NOMO-1 treated with dmso at 0.1 percent for 144 hours (cell line): ENCODE measurements around the gene DNAJB12.
"Not testable (repeated sequence)": the region's sequence is repeated elsewhere in the genome, so short reads cannot be mapped to it uniquely, and the experiment has no call there.

Experiments used
- DNase-seq: peaks from one replicate; lab custom pipeline; 2025; ENCODE audit not compliant: unreplicated experiment; lab: John Stamatoyannopoulos, UW

DNAJB12 gene

DNA sequence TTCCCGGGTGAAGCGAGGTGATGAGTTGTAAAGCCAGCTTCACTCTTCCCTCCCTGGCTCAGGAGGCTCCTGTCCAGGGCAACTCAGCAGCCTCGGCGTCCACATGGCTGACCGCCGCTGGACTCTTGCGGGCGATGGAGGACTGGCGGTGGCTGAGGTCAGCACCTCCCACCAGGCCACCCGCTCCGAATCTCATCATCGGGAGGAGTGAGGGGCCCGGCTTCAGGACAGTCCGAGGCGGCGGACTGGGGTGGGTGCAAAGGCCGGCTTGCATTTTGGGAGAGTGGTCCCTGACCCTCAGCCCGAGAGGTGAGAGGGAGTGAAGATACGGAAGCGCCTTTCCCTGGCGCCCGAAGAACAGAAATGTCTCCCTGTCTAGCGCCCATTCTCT lies 759 bp downstream of the DNAJB12 start:
- no peak for DNase-seq

DNA sequence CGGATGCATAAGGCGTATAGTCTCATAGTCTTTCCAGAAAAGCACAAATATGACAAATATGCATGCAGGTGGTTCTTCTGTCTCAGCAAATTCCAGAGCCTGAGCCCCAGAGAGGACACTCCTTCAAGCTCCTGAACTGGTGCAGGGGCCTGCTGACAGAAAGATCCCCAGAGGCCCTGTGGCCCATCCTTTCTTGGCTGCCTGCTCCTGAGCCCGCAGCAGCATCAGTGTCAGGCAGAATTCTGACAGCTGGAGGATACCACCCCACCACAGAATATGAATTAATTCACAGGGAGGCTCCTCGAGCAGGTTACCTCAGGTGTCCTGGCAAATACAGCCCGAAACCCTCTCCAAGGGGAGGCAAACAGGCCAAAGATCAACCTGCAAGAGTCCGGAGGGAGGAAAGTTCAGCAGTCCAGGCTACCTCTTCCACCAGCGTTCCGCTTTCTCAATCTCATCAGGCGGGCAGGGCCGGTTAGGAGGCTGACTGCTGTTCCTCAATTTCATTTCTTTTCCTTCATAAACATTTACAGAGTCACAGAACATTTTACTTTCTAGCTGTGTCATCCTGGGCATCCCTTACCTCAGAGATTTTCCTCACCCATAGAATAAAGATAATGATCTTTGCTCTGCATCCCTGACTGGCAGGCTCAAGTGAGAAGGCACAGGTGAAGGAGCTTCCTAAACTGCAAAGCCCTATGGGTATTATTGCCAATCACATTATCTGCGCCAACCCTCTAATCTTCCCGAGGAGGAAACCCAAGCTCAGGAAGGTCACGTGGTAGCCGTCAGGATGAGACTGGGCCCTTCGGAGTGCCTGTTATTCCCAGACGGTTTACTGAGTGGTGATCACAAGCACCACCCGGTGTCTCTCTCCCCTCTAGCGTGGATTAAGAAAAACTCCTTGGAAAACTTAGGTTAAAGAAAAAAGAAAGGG lies 1.4 kb downstream of the DNAJB12 start:
- no peak for DNase-seq

DNA sequence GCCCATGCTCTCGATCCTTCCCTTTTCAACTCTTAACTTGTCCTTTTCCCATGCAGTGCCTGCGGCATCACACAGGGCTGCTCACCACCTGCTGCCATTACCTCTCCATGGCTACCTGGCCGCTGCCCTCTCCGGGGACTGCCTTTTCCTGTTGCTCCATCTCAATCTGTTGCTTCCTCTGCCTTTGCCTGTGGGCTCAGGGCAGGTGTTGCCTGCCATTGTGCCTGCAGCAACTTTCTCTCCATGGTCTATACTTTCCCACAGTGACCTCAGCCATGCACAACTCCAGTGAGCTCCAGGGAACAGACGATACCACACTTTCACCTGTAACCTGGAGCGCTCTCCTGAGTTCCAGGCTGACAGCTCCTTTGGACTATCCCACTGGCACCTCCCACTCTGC lies 3.2 kb downstream of the DNAJB12 start:
- DNase-seq, result no peak

DNA sequence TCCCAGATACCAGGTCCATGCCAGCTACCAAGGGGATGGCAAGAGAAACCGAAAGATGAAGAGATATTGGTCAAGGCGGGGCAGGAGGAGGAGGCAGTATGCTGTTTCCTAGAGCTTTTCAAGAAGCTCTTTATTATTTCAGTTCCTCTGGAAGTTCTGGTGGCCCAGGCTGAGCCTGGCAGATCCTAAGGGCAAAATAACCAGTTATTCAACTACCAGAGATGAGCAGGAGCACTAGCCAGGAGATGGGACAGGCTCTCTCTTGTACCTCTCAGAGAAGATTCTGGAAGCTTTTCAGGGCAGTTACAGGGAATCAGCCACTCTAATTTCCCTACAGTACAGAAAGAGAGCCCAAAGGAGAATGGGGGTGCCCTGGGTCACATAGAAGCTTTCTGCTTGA lies 5.3 kb downstream of the DNAJB12 start:
- no peak for DNase-seq

DNA sequence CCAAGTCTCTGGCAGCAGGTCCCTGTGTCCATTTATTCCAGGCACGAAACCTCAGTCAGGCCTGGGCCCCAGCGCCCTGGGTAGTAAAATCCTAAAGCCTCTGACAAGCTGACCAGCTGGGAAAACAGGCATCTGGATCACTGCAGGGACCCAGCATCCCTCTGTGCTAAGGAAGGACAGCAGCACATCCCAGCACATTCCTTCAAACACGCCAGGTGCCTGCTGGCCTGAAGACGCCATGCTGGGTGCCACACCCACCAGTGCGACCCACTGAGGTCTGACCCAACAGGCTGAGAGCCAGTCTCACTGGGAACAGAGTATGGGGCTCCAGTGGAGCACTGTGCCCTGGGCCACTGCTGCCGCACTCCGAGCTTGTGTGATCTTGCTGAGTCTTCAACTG lies 6.4 kb downstream of the DNAJB12 start:
- DNase-seq, result no peak

DNA sequence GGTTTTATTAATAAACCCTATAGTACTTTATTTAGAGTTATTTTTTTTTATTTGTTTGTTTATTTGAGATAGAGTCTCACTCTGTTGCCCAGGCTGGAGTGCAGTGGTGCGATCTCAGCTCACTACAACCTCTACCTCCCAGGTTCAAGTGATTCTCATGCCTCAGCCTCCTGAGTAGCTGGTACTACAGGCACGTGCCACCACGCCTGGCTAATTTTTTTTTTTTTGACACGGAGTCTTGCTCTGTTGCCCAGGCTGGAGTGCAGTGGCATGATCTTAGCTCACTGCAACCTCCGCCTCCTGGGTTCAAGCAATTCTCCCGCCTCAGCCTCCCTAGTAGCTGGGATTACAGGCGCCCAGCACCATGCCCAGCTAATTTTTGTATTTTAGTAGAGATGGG lies 8.6 kb downstream of the DNAJB12 start:
- not testable (repeated sequence) for DNase-seq

DNA sequence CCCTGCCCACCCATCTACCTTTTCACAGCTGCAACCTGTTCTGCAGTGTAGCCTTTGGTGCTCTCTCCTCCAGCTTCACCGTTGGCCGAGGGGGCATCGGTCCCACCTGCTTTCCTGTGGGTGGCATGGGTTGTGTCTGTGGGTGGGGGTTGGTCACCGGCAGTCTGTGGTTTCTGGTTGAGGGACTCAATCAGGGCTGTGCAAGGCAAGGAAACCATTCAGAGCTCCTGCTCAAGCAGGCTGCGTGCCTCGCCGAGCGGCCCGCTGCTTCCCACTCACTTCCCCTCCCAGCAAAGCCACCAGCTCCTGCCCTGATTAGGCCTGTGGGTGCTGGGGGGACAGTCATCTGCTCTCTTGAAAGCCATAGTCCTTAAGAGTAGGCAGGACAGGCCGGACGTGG lies 9.8 kb downstream of the DNAJB12 start:
- no peak for DNase-seq

DNA sequence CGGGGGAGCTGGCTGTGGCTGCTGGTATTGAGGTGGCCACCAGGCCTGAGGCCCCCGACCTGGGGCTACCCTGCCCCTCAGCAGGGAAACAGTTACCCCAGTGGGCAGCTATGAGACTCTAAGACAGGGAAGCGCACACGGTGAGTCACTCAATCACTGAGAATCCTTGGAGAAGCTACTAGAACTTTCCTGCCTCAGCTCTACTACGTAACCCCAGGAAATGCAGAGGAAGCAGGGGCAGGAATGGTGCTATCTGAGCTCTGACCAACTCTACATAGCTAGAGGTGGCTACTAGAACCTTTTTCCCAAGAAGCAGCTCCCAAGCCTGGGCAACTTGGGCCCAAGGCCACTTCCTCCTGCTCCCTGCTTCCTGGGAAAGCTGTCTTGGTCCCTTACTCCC lies 11.8 kb downstream of the DNAJB12 start:
- DNase-seq, result no peak

DNA sequence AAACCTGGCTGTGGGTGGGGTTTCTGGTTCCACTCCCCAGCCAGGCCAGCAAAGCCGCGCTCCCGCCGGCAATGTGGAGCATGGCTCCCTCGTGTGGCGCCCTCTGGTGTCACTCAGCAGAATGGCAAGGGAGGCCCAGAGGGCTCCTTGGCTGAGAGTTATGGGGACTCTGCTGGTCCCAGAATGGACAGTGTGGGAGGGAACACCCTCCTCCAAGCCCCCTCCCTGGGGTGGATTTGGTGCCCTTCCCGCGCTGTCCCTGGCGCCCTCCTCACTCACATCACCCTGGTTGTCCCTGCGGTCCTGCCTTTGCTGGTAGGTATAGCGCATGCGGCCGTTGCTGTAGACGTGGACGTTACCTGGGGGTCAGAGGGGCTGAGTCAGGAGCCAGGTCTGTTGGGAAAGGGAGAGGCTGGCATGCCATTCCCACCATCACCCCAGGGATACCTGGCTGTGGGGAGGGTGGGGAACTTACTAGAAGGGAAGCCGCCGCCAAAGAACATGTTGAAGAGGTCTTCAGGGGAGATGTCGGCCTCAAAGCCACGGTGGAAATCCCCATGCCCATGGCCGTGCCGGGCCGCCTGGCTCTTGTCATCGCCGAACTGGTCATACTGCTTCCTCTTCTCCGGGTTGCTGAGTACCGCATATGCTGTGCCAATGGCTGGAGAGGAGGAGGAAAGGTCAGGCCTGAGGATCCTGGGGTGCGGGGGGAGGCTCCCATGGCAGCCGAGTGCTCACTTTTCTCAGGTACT lies 14.0 kb downstream of the DNAJB12 start:
- DNase-seq, result no peak

DNA sequence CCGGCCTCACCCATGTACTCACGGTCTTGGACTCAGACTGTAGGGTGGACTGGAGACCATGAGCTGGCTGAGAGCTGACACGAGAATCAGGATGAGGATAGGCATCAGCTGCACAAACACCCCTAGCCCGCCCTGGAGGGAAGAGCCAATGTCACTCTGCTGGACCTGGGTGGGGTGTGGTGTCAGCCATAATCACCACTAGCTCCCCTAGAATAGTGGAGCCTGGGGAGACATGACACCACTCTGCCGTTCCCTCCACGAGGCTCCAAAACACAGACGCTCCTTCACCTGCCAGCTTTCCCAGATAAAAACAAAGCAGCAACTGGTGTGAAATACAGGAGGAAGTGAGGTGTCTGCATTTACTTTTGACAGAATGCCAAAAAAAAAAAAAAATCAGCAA lies 16.5 kb downstream of the DNAJB12 start:
- no peak for DNase-seq

DNA sequence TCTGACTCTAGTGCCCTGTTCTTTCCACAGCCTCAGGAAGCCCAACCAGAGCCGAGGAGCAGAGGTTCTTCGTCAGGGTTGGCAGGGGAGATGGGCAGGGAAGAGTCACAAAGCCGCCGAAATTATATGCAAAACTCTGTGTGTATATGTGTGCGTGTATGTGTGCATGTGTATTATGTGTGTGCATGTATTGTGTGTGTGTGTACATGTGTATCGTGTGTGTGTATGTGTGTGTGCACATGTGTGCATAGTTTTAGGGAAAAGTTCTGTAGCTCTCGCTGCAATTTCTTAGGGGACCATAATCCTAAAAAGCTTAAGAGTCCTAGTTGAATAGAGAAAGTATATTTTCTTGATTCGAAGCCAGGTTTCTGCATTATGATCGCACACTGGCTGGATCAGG lies 17.0 kb downstream of the DNAJB12 start:
- DNase-seq, result no peak

DNA sequence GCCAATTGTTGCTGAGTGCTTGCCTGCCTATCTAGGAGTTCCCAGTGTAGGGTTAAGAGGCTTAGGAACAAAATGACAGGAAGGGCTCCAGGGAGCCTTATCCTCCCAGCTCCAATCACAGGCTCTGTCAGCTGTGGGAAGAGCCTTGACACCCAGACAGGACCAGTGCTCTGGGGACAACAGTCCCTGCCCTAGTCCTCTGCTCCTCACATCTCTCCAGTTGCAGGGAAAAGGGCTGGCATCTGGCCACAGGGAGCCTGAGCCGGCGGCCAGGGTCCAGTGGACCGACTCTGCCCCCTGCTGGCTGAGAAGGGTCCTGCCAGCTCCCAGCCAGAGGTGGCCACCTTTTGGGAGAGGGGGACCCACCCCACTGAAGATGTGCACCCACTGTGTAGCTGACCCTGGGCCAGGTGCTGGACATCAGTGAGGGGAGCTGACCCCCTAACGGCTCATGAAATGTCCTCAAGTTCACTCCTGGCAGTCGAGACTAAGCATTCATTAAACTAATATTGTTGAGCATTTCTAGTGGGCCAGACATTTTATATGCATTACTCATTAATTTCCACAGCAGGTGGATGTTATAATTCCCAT lies 17.6 kb downstream of the DNAJB12 start:
- peak; percentile 30 for DNase-seq

DNA sequence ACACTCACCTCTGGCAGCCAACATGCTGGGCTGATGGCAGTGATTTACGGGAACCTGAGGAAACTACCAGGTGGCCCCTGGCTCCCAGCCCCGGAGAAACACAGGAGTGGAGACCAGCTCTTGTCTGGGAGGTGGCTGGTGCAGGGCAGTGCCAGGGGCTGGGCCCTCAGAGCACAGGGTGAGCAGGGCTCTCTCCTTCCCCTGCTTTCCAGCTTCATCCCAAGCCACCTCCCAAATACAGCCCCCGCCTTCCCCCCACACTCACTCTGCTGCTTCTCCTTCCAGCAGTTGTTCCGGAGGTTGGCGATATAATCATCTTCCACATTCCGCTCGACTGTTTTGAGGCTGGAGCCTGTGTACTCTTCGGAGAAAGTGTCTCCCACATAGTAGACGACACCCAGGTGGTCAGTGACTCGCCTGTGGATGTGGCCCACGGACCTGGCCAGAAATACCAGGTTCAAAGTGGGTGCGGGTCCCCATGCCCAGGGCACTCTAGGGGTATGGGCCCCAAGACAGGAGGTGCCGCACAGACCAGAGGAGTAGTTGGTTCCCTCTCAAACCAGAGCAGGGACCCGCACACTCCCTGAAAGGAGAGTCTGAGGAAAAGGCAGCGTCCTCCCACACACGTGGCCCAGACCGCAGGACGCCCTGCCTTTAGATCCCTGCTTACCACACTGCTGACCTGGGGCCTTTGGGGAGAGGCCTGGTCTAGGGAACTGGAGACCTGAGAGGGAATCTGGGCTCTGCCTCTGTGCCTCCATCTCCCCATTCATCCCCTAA lies 18.3 kb downstream of the DNAJB12 start:
- no peak for DNase-seq

DNA sequence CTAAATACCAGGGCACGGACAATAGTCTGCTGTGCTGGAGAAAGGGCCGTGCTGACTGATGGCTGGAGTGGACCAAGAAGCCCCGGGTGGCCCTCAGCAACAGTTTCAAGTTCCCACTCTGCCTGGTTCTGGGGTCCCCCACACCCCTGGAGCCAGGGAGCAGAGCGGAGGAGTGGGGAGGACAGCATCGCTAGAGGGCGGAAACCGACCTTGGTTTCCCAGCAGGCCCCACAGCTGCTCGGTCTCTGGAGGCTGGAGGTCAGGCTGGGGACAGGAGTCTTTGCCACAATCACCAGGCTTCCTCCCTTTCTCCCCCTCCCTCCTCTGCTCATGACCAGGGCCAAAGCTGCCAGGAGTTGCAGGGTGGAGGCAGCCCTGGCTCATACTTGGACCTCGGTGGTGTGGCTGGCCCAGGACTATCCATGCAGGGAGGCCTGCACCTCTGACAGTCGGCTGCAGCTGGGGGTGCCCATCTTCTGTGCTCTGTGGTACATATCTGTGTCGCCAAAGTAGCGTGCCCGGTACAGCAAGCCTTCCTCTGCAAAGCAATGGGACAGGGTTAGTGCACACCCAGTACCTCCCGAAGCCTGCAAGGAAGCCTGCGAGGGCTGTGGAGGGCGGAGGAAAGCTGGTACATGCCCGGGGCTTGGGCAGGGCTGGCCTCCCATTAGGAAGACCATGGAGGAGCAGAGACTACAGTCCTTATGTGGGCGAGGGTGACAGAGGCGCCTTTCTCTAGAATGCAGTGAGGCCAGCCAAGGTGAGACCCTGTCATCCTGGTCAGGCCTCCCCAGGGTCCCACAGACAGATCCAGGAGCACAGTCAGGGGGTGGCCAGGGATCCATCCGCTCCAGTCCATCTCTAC lies 19.1 kb downstream of the DNAJB12 start:
- DNase-seq, result no peak

DNA sequence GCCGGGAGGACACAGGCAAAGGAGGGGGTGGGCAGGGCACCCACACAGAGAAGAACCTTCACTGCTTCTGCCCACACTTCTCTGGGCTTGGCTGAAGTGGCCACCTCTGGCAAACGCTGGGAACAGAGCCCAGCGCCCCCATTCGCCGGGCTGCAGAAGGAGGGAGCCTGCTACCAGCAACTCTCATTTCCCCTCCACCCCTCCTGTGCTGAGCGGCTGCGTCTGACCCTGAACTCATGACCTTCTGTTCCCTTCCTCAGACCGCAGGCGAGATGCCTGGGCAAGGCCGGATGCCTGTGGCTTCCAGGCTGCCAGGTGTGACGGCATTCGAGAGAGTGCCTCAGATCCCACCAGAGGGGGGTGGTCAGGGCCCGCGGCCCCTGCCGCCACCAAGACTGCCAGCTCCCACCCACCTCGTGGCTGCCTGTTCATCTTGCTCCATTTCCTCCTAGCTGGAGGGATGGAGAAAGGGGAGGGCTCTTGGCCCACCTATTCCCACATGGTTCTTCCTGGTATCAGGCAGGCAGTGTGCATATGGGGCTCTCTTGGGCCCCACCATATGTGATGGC lies 19.8 kb downstream of the DNAJB12 start:
- DNase-seq, result peak; percentile 71

DNA sequence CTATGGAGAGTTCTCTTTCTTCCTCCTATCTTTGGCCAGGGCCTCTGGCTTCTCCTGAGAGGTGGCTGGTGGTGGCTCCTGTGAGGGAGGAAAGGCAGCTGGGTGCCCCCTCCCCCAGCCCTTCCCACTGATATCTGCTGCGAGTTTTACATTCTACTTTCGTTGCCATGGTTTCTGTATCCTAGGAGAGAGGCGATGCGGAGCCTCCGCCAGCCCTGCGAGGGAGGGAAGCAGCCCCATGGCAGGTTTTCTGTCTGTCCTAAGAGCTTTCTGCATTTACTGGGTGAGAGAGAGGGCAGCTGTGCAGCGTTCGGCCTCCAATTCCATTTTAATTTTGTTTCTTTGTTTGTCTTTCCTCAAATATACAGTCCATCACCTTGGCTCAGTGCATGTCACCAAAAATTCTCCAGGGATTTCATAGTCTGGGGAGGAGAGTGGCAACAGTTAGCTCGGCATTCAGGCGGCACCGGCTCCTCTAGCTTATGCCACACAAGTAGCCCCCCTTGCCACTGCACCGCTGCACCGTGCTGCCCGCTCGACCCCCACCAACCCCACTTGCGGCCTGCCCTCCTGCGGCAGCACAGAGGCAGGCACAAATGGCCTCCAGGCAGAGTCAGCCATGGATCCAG lies 20.4 kb downstream of the DNAJB12 start:
- no peak for DNase-seq

DNA sequence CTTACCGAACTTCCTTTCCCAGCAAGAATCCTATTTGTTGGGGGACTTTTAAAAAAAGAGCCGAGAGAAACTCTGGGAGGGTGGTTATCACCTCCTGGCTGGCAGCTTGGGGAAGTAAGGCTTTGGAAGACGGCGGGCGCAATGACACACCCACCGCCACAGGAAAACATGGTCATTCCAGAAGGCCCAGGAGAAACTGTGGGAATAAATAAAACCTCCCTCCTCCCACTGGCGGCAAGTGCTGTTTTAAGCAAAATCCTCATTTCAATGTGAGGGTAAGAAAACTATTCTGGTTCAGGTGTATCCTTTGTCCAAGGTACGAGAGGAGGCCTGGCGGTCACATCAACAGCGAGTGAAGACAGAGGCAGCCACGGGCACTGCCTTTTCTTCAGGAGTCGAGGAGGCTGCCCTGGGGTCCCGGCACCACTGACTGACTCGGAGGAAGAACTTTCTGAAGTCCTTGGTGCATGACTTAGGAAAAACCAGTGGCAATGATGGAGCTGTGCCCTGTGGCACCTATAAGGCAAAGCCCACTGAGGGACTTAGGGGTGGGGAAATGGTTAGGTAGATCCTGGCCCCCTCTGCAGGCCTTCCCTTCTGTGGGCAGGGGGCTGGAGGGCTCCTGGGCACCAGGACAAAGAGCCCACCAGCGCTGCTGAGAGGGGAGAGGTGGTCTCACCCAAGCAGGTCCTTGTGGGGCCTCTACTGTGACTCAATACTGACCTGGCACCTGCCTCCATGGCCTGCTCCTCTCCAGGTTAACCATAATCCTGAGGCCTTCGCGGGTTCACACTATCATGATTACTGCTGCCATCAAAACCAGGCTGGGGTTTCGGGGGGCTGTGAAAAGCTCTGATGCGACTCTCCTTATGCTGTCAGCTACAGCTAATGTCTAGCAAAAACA lies 21.4 kb downstream of the DNAJB12 start:
- DNase-seq, result no peak

DNA sequence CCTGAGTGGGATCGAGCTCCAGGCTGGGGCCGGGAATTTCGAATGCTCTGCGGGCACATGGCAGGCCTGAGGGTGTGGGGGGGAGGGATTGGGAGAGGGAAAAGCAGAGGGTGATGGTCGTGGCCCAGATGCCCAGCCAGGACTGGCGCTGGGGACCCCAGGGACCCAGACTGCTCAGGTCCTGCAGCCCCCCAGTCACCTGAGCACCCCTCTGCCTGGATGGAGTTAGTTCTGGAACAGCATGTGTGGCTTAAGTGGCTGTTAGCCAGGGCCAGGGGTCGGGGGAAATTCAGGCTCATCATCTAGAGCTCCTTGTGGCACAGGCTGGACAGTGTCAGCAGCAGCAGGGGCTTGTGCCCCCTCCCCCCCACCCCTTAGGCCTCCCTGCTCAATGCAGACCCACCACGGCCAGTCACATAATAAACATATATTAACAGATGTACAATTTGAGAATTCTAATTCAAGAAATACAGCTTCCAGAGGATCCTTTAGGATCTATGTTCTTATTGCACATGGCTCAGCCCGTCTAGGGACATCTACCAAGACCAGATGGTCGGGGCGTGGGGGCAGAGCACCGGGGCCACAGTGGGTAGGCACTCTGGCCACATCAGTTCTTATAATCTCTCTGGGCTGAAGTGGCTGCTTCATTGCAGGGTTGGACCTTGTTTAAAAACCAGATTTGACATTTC lies 22.2 kb downstream of the DNAJB12 start:
- no peak for DNase-seq
